ENCODE measurements around the gene SLC7A5.
"Not testable (repeated sequence)": the region's sequence is repeated elsewhere in the genome, so short reads cannot be mapped to it uniquely, and the experiment has no call there.

DNA sequence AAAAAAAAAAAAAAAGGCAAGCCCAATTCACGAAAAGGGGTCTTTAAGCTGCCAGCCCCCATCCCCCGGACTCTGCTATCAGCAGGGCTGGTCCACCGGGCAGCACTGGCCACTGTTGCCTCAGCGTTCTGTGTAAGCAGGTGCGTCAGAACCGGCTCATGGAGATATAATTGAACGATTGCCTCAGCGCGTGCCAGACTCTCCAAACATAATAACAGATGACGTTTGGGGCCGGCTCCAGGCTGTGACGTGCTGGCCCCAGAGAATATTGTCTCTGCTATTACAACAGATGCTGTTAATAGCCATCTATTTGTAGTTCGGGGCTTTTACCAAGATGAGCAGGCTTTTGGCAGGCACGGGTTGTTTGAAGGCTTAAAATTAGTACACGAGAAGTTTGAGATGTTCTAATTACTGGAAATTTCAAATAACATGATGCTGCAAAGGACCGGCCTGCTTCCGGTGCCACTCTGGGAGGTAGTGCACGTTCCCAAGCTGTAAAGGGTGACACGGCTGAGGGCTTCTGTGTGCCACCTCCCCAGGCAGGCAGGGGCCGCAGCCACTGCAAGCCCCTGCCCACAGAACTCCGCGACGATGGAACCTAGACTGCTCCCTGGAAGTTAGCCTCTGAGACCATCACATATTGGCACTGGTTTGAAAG is 41.9 kb upstream of the SLC7A5 start:
- TF ChIP-seq, protein P1, sequence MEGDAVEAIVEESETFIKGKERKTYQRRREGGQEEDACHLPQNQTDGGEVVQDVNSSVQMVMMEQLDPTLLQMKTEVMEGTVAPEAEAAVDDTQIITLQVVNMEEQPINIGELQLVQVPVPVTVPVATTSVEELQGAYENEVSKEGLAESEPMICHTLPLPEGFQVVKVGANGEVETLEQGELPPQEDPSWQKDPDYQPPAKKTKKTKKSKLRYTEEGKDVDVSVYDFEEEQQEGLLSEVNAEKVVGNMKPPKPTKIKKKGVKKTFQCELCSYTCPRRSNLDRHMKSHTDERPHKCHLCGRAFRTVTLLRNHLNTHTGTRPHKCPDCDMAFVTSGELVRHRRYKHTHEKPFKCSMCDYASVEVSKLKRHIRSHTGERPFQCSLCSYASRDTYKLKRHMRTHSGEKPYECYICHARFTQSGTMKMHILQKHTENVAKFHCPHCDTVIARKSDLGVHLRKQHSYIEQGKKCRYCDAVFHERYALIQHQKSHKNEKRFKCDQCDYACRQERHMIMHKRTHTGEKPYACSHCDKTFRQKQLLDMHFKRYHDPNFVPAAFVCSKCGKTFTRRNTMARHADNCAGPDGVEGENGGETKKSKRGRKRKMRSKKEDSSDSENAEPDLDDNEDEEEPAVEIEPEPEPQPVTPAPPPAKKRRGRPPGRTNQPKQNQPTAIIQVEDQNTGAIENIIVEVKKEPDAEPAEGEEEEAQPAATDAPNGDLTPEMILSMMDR (IDR thresholded peaks at IDR 0.05) = not testable (repeated sequence)
- not testable (repeated sequence) for TF ChIP-seq POLR2AphosphoS5 (IDR thresholded peaks at IDR 0.05; ENCODE audit: insufficient read depth in 1 of 2, low read depth in 1 of 2); POLR2A (IDR thresholded peaks at IDR 0.05)
